MCF 10A (cell line): ENCODE data around the gene SLIT3. TPM values are rescaled to one million over a fixed set of nuclear protein-coding genes. Genes with fewer than 3 reads are reported as not detected.
A peak's percentile ranks its signal among the peaks of the same experiment; 100 is the strongest.

Source experiments
- BruUV-seq: library from RNA; stranded (reverse); fragments of 400-500 nt; replicated peaks from 2 replicates; lab custom pipeline; 2021; lab: Mats Ljungman, UMichigan
- CTCF ChIA-PET: fragments of 300-600 bp; sonication (Branson Sonifier 250); formaldehyde crosslinking; extraction: SDS; loops from one replicate; lab custom pipeline; 2021; ENCODE audit warnings: antibody characterized with exemption, inconsistent platforms; lab: Yijun Ruan, JAX
- POLR2A ChIA-PET: fragments of 300-600, 350-650 bp; sonication (Branson Sonifier 250); formaldehyde crosslinking; extraction: SDS; loops from one replicate; lab custom pipeline; 2020; ENCODE audit warnings: antibody characterized with exemption, inconsistent platforms; lab: Yijun Ruan, JAX
- DNase-seq: peaks from one replicate; pipeline ENCODE4 v3.0.0-alpha.2; 2018; ENCODE audit not compliant: unreplicated experiment
- H3K27ac Mint-ChIP-seq: one replicate; pipeline ENCODE4 v1.8.0; 2022; ENCODE audit warnings: mild to moderate bottlenecking, low read depth, mixed read lengths; ENCODE audit not compliant: unreplicated experiment
- H3K27me3 Mint-ChIP-seq: one replicate; pipeline ENCODE4 v1.8.0; 2022; ENCODE audit warnings: mixed read lengths; ENCODE audit not compliant: insufficient read depth, unreplicated experiment
- H3K36me3 Mint-ChIP-seq: one replicate; pipeline ENCODE4 v1.8.0; 2022; ENCODE audit warnings: mild to moderate bottlenecking, moderate library complexity, mixed read lengths; ENCODE audit not compliant: insufficient read depth, unreplicated experiment
- H3K4me1 Mint-ChIP-seq: one replicate; pipeline ENCODE4 v1.8.0; 2022; ENCODE audit warnings: mixed read lengths; ENCODE audit not compliant: insufficient read depth, unreplicated experiment
- H3K4me3 Mint-ChIP-seq: one replicate; pipeline ENCODE4 v1.8.0; 2022; ENCODE audit warnings: mild to moderate bottlenecking, moderate library complexity, mixed read lengths; ENCODE audit not compliant: unreplicated experiment
- H3K9me3 Mint-ChIP-seq: one replicate; pipeline ENCODE4 v1.8.0; 2022; ENCODE audit warnings: mixed read lengths; ENCODE audit not compliant: unreplicated experiment
- intact Hi-C: fragments of 100-400 bp; cut with micrococcal nuclease; formaldehyde crosslinking; loops from 2 replicates; pipeline ENCODE4 v1.14.1; 2022
- total RNA-seq: library from RNA; stranded (reverse); gene quantifications from 2 replicates; pipeline ENCODE4 v1.2.3, GENCODE V29; 2022
- TF ChIP-seq, protein P1 (sequence below): fragments of 200-600 bp; IDR thresholded peaks from one replicate; pipeline ENCODE4 v1.8.0; 2022; ENCODE audit warnings: antibody characterized with exemption, mild to moderate bottlenecking; ENCODE audit not compliant: unreplicated experiment

SLIT3 gene
- total RNA-seq, 1 experiment from 2014 or later: 0.89 TPM

DNA sequence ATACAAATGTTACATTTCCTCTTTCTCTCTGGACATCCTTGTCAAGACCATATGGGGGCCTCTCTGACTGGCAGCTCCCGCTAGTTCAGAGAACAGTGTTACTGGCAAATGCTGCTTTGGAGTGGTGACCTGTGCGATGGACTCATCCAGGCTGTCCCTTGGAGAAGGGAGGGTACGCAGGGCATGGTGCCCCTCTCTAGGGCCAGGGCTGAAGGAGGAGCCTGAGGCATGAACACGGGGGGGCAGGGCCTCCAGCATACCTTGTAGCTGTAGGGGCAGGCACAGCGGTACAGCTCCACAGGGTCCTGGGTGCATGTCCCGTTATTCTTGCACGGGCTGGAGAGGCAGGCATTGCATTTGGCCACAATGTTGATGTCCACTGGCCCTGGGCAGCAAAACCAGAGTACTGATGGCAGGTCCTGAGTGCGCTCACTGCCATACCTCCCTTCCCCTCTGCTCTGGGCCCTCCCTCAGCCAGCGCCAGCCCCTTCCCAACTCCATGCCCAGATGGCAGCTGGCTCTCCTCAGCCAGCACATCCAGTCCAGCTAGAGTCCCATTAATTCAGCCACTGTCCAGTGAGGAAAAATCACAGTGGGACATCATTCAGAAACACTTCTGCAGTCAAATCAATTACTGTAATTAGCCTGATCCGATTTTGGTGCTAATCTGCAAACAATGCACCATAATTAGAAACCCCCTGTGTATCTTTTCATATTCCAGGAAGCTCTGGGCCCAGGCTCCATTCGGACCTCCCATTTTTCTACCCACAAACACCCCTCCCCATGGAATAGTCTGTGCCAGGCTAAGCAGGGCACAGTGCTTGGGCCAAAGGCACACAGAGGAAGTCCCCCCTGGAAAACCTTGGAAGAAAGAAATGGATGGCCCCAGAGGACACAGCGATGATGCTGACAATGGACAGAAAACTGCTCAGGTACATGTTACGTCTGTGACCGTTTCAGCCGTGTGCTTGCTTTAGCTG is 592.9 kb downstream of the SLIT3 start:
- BruUV-seq: no TSS peak
- no peaks in the 10 kb centered on the region for H3K27me3 Mint-ChIP-seq
- CTCF ChIA-PET: interaction anchor here (0.6 to 4.4 kb wide), 11 partner anchors 8 to 992 kb away, joined by 3 to 29 read pairs (median 4); no protein-coding TSS in a partner anchor
- H3K36me3 Mint-ChIP-seq: no peaks in the 10 kb centered on the region
- peaks cover 12% of the 10 kb centered on the region for H3K4me1 Mint-ChIP-seq
- H3K4me3 Mint-ChIP-seq: no peak overlapping the region
- no peaks in the 10 kb centered on the region for H3K9me3 Mint-ChIP-seq
- H3K27ac Mint-ChIP-seq: no peak overlapping the region
- TF ChIP-seq, protein P1, sequence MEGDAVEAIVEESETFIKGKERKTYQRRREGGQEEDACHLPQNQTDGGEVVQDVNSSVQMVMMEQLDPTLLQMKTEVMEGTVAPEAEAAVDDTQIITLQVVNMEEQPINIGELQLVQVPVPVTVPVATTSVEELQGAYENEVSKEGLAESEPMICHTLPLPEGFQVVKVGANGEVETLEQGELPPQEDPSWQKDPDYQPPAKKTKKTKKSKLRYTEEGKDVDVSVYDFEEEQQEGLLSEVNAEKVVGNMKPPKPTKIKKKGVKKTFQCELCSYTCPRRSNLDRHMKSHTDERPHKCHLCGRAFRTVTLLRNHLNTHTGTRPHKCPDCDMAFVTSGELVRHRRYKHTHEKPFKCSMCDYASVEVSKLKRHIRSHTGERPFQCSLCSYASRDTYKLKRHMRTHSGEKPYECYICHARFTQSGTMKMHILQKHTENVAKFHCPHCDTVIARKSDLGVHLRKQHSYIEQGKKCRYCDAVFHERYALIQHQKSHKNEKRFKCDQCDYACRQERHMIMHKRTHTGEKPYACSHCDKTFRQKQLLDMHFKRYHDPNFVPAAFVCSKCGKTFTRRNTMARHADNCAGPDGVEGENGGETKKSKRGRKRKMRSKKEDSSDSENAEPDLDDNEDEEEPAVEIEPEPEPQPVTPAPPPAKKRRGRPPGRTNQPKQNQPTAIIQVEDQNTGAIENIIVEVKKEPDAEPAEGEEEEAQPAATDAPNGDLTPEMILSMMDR: no peak
- intact Hi-C loops: no loop called here
- POLR2A ChIA-PET: interaction anchor here (0.6 kb wide), 1 partner anchor 526 kb away, joined by 4 read pairs; no protein-coding TSS in a partner anchor
- no peak for DNase-seq

DNA sequence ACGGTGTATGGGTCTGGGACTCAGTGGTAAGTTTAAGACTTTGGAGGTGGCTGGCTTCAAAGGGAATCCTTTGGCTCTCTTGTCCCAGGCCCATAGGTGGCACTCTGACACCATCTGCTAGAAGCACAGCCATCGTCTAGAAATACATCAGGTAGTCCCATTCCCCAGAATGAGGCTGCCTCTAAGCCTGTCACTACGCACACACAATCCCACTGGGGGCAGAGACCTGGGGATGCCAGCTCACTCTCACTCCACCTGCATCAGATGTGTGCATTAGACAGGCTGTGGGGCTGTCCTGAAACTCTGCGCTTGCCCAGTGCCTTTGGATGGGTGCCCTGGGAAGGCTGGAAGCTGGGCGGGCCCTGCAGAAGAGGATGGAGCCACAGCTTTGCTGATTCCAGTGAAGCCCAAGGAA is 594.3 kb downstream of the SLIT3 start:
- ChIA-PET CTCF (interaction anchor here (0.6 to 4.4 kb wide), 25 partner anchors 8 to 1400 kb away, joined by 3 to 29 read pairs (median 3); no protein-coding TSS in a partner anchor), POLR2A (interaction anchor here (0.5 to 0.7 kb wide), 3 partner anchors 387 to 875 kb away, joined by 3 read pairs; no protein-coding TSS in a partner anchor)
- Mint-ChIP-seq H3K27me3 (no peaks in the 10 kb centered on the region), H3K36me3 (no peaks in the 10 kb centered on the region), H3K9me3 (no peaks in the 10 kb centered on the region), H3K27ac (no peak overlapping the region), H3K4me3 (no peak overlapping the region), H3K4me1 (no peaks in the 10 kb centered on the region)
- peak; percentile 60 for DNase-seq
- intact Hi-C loops: loop anchor here (1.0 kb wide), 5 partner anchors 241 to 872 kb away; no protein-coding TSS in a partner anchor
- no TSS peak for BruUV-seq
- TF ChIP-seq, protein P1: peak; percentile 53

- H3K27me3 Mint-ChIP-seq: no peaks in the 10 kb centered on the region
- intact Hi-C loops: no loop called here
Measured at GRCh38 chr5:168705321-168705720, 595.6 kb downstream of the SLIT3 start.

More at GRCh38 chr5:168705321-168705720, 595.6 kb downstream of the SLIT3 start:
- H3K4me1 Mint-ChIP-seq: no peaks in the 10 kb centered on the region
- no TSS peak for BruUV-seq
- DNase-seq: no peak
- TF ChIP-seq, protein P1: no peak
- CTCF ChIA-PET: interaction anchor here (0.7 to 4.4 kb wide), 17 partner anchors 8 to 1366 kb away, joined by 3 to 29 read pairs (median 5); no protein-coding TSS in a partner anchor
- H3K4me3 Mint-ChIP-seq: no peak overlapping the region
- no peaks in the 10 kb centered on the region for H3K9me3 Mint-ChIP-seq
- no peaks in the 10 kb centered on the region for H3K36me3 Mint-ChIP-seq
- POLR2A ChIA-PET: no interaction called here
- H3K27ac Mint-ChIP-seq: no peak overlapping the region
